ENCODE data around the gene NUDT12. TPM values are rescaled to one million over a fixed set of nuclear protein-coding genes. Genes with fewer than 3 reads are reported as not detected.

Gene NUDT12
- polyA plus RNA-seq, 3 donors = 3.6 to 5.0 (median 4.8) TPM

GRCh38 chr5:103560826-103561225 is 1.8 kb downstream of the NUDT12 start:
- 87 to 96% (median 92%) methylated on average over 3 of the region's 3 CpGs for WGBS, 3 donors
- no peak overlapping the region for H3K27ac ChIP-seq (ENCODE audit: low read depth, low read length)

- 69 to 80% (median 72%) methylated on average over 2 of the region's 2 CpGs for WGBS, 3 donors
- no peak overlapping the region for H3K27ac ChIP-seq (ENCODE audit: low read depth, low read length)
Measured at GRCh38 chr5:103546858-103547257, 15.7 kb downstream of the NUDT12 start.

GRCh38 chr5:103542441-103542840 is 20.1 kb downstream of the NUDT12 start:
- no peak overlapping the region for H3K27ac ChIP-seq (ENCODE audit: low read depth, low read length)

- WGBS, 3 donors = 86 to 93% (median 87%) methylated on average over 3 of the region's 3 CpGs
Measured at GRCh38 chr5:103541569-103541968, 21.0 kb downstream of the NUDT12 start.

GRCh38 chr5:103541114-103541513 is 21.5 kb downstream of the NUDT12 start:
- 84 to 92% (median 88%) methylated on average over 2 of the region's 2 CpGs for WGBS, 3 donors
- no peak overlapping the region for H3K27ac ChIP-seq (ENCODE audit: low read depth, low read length)

More at GRCh38 chr5:103541569-103541968, 21.0 kb downstream of the NUDT12 start:
- H3K27ac ChIP-seq (ENCODE audit: low read depth, low read length) = no peak overlapping the region

- H3K27ac ChIP-seq (ENCODE audit: low read depth, low read length) = no peak overlapping the region
- WGBS, 3 donors = 57 to 69% (median 59%) methylated on average over 3 of the region's 3 CpGs
Measured at GRCh38 chr5:103539376-103540330, 22.9 kb downstream of the NUDT12 start.

GRCh38 chr5:103532086-103532734 is 30.4 kb downstream of the NUDT12 start:
- WGBS, 3 donors = 77 to 86% (median 80%) methylated on average over 2 of the region's 2 CpGs
- no peak overlapping the region for H3K27ac ChIP-seq (ENCODE audit: low read depth, low read length)

GRCh38 chr5:103526164-103526915 is 36.2 kb downstream of the NUDT12 start:
- no peak overlapping the region for H3K27ac ChIP-seq (ENCODE audit: low read depth, low read length)
- 42 to 72% (median 56%) methylated on average over 6 of the region's 6 CpGs for WGBS, 3 donors

GRCh38 chr5:103525361-103525760 is 37.2 kb downstream of the NUDT12 start:
- WGBS, 3 donors = 44 to 83% (median 55%) methylated on average over 1 of the region's 1 CpG
- H3K27ac ChIP-seq (ENCODE audit: low read depth, low read length) = no peak overlapping the region

GRCh38 chr5:103523319-103523718 is 39.3 kb downstream of the NUDT12 start:
- WGBS, 3 donors = 82 to 90% (median 84%) methylated on average over 3 of the region's 3 CpGs
- H3K27ac ChIP-seq (ENCODE audit: low read depth, low read length) = no peak overlapping the region

- H3K27ac ChIP-seq (ENCODE audit: low read depth, low read length) = no peak overlapping the region
- WGBS, 3 donors = 68 to 89% (median 77%) methylated on average over 5 of the region's 5 CpGs
Measured at GRCh38 chr5:103522586-103522985, 40.0 kb downstream of the NUDT12 start.

- 76 to 87% (median 79%) methylated on average over 4 of the region's 4 CpGs for WGBS, 3 donors
- H3K27ac ChIP-seq (ENCODE audit: low read depth, low read length) = no peak overlapping the region
Measured at GRCh38 chr5:103519550-103519949, 43.0 kb downstream of the NUDT12 start.

- H3K27ac ChIP-seq (ENCODE audit: low read depth, low read length) = no peak overlapping the region
- 87 to 100% (median 97%) methylated on average over 1 of the region's 1 CpG for WGBS, 3 donors
Measured at GRCh38 chr5:103514371-103514770, 48.2 kb downstream of the NUDT12 start.

- H3K27ac ChIP-seq (ENCODE audit: low read depth, low read length) = no peak overlapping the region
- 20 to 27% (median 23%) methylated on average over 1 of the region's 1 CpG for WGBS, 3 donors
Measured at GRCh38 chr5:103513701-103514100, 48.9 kb downstream of the NUDT12 start.

GRCh38 chr5:103512500-103512899 is 50.1 kb downstream of the NUDT12 start:
- H3K27ac ChIP-seq (ENCODE audit: low read depth, low read length) = no peak overlapping the region
- WGBS, 3 donors = 72 to 88% (median 88%) methylated on average over 2 of the region's 2 CpGs

- WGBS, 3 donors = 42 to 85% (median 77%) methylated on average over 2 of the region's 2 CpGs
- H3K27ac ChIP-seq (ENCODE audit: low read depth, low read length) = no peak overlapping the region
Measured at GRCh38 chr5:103511554-103511885, 51.1 kb downstream of the NUDT12 start.

GRCh38 chr5:103510851-103511553 is 51.6 kb downstream of the NUDT12 start:
- 72 to 81% (median 74%) methylated on average over 1 of the region's 1 CpG for WGBS, 3 donors
- no peak overlapping the region for H3K27ac ChIP-seq (ENCODE audit: low read depth, low read length)

- WGBS, 3 donors = 70 to 86% (median 80%) methylated on average over 3 of the region's 3 CpGs
- no peak overlapping the region for H3K27ac ChIP-seq (ENCODE audit: low read depth, low read length)
Measured at GRCh38 chr5:103505581-103506305, 56.8 kb downstream of the NUDT12 start.
